ENCODE results near the gene TMEM97. TPM values are rescaled to one million over a fixed set of nuclear protein-coding genes. Genes with fewer than 3 reads are reported as not detected.

TMEM97 gene
- total RNA-seq, 2 experiments from 2014 or later = 18.8 to 20.9 TPM

Small RNA genes within 50 kb of the gene (microRNA-seq; reads per million reads assigned to microRNA genes)
- gene MIR4723 = not detected

Other genes with a start within 250 kb of the TMEM97 start
- 10 to 100 TPM; 24.6 to 28.9 TPM for gene IFT20, start 16.3 kb downstream of the TMEM97 start, total RNA-seq
- 10 to 100 TPM; 18.7 to 20.3 TPM for gene TNFAIP1, start 16.6 kb downstream of the TMEM97 start, total RNA-seq
- 10 to 100 TPM; 51.5 to 54.5 TPM for gene POLDIP2, start 38.3 kb downstream of the TMEM97 start, total RNA-seq
- not detected for gene SEBOX, start 46.0 kb downstream of the TMEM97 start, total RNA-seq
- gene VTN, start 51.1 kb downstream of the TMEM97 start, total RNA-seq = under 1 TPM in 1 of 2 experiments, not detected in 1; 0.28 TPM
- 10 to 100 TPM; 25.6 to 25.8 TPM for gene SARM1, start 52.5 kb downstream of the TMEM97 start, total RNA-seq
- gene SLC46A1, start 87.0 kb downstream of the TMEM97 start, total RNA-seq = 1 to 10 TPM; 3.0 to 3.6 TPM
- not detected for gene SLC13A2, start 154.4 kb downstream of the TMEM97 start, total RNA-seq
- gene FOXN1, start 187.1 kb downstream of the TMEM97 start, total RNA-seq = not detected
- gene UNC119, start 233.4 kb downstream of the TMEM97 start, total RNA-seq = 10 to 100 TPM; 54.9 to 57.8 TPM

All from activated naive CD8-positive, alpha-beta T cell treated with anti-CD3 and anti-CD28 coated beads, Interleukin-2, amount 10 ng/mL, durations not matched to agents 7 days and 5 days (primary cell).